K562 (cell line): Measurements from ENCODE around the gene SNRNP70. TPM values are rescaled to one million over a fixed set of nuclear protein-coding genes. Genes with fewer than 3 reads are reported as not detected.

Experiments
- ATAC-seq: fragments of 200-7000 bp; cut with Tn5 transposase; 3 replicates; pipeline ENCODE4 v1.9.1; 2020; ENCODE audit warnings: moderate library complexity
- BruUV-seq: library from RNA; stranded (reverse); fragments of 400-500 nt; replicated peaks from 2 replicates; lab custom pipeline; 2021; lab: Mats Ljungman, UMichigan
- CTCF ChIA-PET: fragments of 300-600 bp; formaldehyde crosslinking; extraction: SDS; loops from one replicate; lab custom pipeline; 2021; ENCODE audit warnings: low intra/inter-chr PET ratio; lab: Yijun Ruan, JAX
- POLR2A ChIA-PET: fragments of 300-600, 350-650 bp; sonication (Branson Sonifier 250); formaldehyde crosslinking; extraction: SDS; loops from one replicate; lab custom pipeline; 2021; ENCODE audit warnings: antibody characterized with exemption, inconsistent platforms; lab: Yijun Ruan, JAX
- DNase-seq, 4 experiments: peaks; one replicate each; pipeline versions ENCODE4 v3.0.0 to v3.0.0-alpha.2; 2011 to 2018; ENCODE audit warnings: low spot score in 3 of 4, mixed read lengths in 3 of 4; ENCODE audit errors: extremely low read depth in 1 of 4
- FAIRE-seq: peaks from 2 replicates; lab custom pipeline; 2011; peaks lifted over from hg19 to GRCh38; lab: Jason Lieb, UNC
- H2AFZ ChIP-seq: 2 replicates; pipeline ENCODE4 v1.6.0; 2011; ENCODE audit warnings: low read depth, low read length, control low read depth, inconsistent platforms
- H3K27ac ChIP-seq: fragments of 200-600 bp; 3 replicates; pipeline ENCODE4 v1.8.0; 2011; ENCODE audit warnings: low read depth, mild to moderate bottlenecking, control low read depth, inconsistent platforms, low read length, moderate library complexity, mixed read lengths; ENCODE audit errors: extremely low read depth
- H3K27me3 ChIP-seq, 2 experiments: fragments of 300-600 bp in 1 of 2; 2 replicates in 1 of 2; 3 replicates in 1 of 2; pipeline versions ENCODE4 v1.6.0 to v1.8.0; 2011; ENCODE audit warnings: inconsistent platforms in 2 of 2, low read length in 2 of 2, mild to moderate bottlenecking in 1 of 2, mixed read lengths in 1 of 2, moderate library complexity in 1 of 2; ENCODE audit not compliant: control insufficient read depth in 2 of 2, insufficient read depth in 2 of 2
- H3K36me3 ChIP-seq: fragments of 300-600 bp; 3 replicates; pipeline ENCODE4 v1.8.0; 2011; ENCODE audit warnings: mild to moderate bottlenecking, low read length, inconsistent platforms; ENCODE audit not compliant: control insufficient read depth, insufficient read depth
- H3K4me1 ChIP-seq, 2 experiments: fragments of 200-600 bp in 1 of 2; replicated peaks in 1 of 2; 2 replicates in 1 of 2; 3 replicates in 1 of 2; pipeline versions ENCODE4 v1.5.1 to v1.8.0; 2011; ENCODE audit warnings: inconsistent platforms in 2 of 2, low read length in 2 of 2, mild to moderate bottlenecking in 1 of 2, mixed read lengths in 1 of 2, moderate library complexity in 1 of 2; ENCODE audit not compliant: control insufficient read depth in 2 of 2, insufficient read depth in 2 of 2
- H3K4me2 ChIP-seq: 2 replicates; pipeline ENCODE4 v1.6.1; 2011; ENCODE audit warnings: low read length, control low read depth, inconsistent platforms, mixed read lengths; ENCODE audit not compliant: insufficient read depth
- H3K4me3 ChIP-seq: fragments of 200-600 bp; sonication (generic), shearing (Covaris generic); 2 replicates; pipeline ENCODE4 v1.5.1; 2016; ENCODE audit warnings: control low read depth, inconsistent platforms
- H3K79me2 ChIP-seq: fragments of 200-600 bp; 3 replicates; pipeline ENCODE4 v1.8.0; 2011; ENCODE audit warnings: low read length, inconsistent platforms; ENCODE audit not compliant: control insufficient read depth, insufficient read depth
- H3K9ac ChIP-seq, 2 experiments: 2 replicates each; pipeline versions ENCODE4 v1.6.0 to v1.6.1; 2011; ENCODE audit warnings: low read depth in 2 of 2, low read length in 2 of 2, control low read depth in 1 of 2, inconsistent platforms in 1 of 2, mild to moderate bottlenecking in 1 of 2, mixed read lengths in 1 of 2; ENCODE audit not compliant: insufficient read depth in 1 of 2
- H3K9me1 ChIP-seq: one replicate; pipeline ENCODE4 v1.6.0; 2011; ENCODE audit warnings: inconsistent platforms, mild to moderate bottlenecking, low read length, moderate library complexity; ENCODE audit not compliant: control insufficient read depth, insufficient read depth
- H3K9me3 ChIP-seq: replicated peaks from 2 replicates; pipeline ENCODE4 v1.5.1; 2011; ENCODE audit warnings: low read depth, low read length, inconsistent platforms; ENCODE audit not compliant: control insufficient read depth, insufficient read depth
- H4K20me1 ChIP-seq: replicated peaks from 2 replicates; pipeline ENCODE4 v1.6.1; 2011; ENCODE audit warnings: low read length, inconsistent platforms, mixed read lengths; ENCODE audit not compliant: control insufficient read depth, insufficient read depth
- CHD2 ChIP-seq: IDR thresholded peaks from 2 replicates; pipeline ENCODE4 v1.6.1; 2011; ENCODE audit warnings: low read depth, low read length
- EP300 ChIP-seq: IDR thresholded peaks from 2 replicates; pipeline ENCODE4 v1.6.1; 2012; ENCODE audit warnings: low read length, improper control_type of control experiment
- HDAC8 ChIP-seq: fragments of 450-650 bp; IDR thresholded peaks from 2 replicates; pipeline ENCODE4 v1.6.1; 2016; ENCODE audit warnings: mild to moderate bottlenecking, missing genetic modification characterization, moderate library complexity, missing compliant biosample characterization
- NCOA1 ChIP-seq: fragments of 450-650 bp; IDR thresholded peaks from 2 replicates; pipeline ENCODE4 v1.6.1; 2016; ENCODE audit warnings: low read depth
- NFIX ChIP-seq: fragments of 250-450 bp; sonication (Bioruptor Pico); IDR thresholded peaks from 2 replicates; pipeline ENCODE4 v1.4.0; 2020; ENCODE audit warnings: low read depth, mild to moderate bottlenecking, moderate library complexity
- SMARCB1 ChIP-seq: IDR thresholded peaks from 2 replicates; pipeline ENCODE4 v1.6.1; 2011; ENCODE audit warnings: improper control_type of control experiment, low read depth; ENCODE audit not compliant: insufficient read length
- TEAD4 ChIP-seq, 2 experiments: sonication (generic) in 1 of 2; formaldehyde crosslinking in 1 of 2; IDR thresholded peaks; 2 replicates each; pipeline versions ENCODE4 v1.6.1 to v1.8.0; 2012 to 2022; ENCODE audit warnings: borderline replicate concordance in 1 of 2, inconsistent platforms in 1 of 2, low read length in 1 of 2, mild to moderate bottlenecking in 1 of 2, missing genetic modification reagents in 1 of 2
- ZNF699 ChIP-seq: fragments of 250-450 bp; sonication (Bioruptor Pico); IDR thresholded peaks from 2 replicates; pipeline ENCODE4 v1.8.0; 2021; ENCODE audit warnings: mild to moderate bottlenecking, moderate library complexity; ENCODE audit not compliant: insufficient replicate concordance
- ZNF77 ChIP-seq: fragments of 250-450 bp; sonication (Bioruptor Pico); IDR thresholded peaks from 2 replicates; pipeline ENCODE4 v1.5.0; 2020
- WGBS: fragments of 100-300 bp; shearing (Covaris generic); methylation state at CpG from one replicate; pipeline ENCODE4 v1.1.6; 2016; ENCODE audit warnings: low coverage, mixed read lengths; ENCODE audit not compliant: insufficient coverage; ENCODE audit errors: missing lambda C conversion rate; 5-methylcytosine and 5-hydroxymethylcytosine counted together
- in situ Hi-C: fragments of 300-500 bp; cut with MboI; formaldehyde crosslinking; loops from 4 replicates; pipeline ENCODE4 v1.15.0; 2018; ENCODE audit warnings: inconsistent platforms, mixed read lengths
- intact Hi-C: fragments of 100-400 bp; cut with micrococcal nuclease; formaldehyde crosslinking; loops from 2 replicates; pipeline ENCODE4 v1.14.2; 2022
- polyA plus RNA-seq, 8 experiments: library from polyadenylated mRNA; depleted of rRNA in 4 of 8; stranded (reverse) in 5 of 8; unstranded in 3 of 8; fragments of >200 nt; fragmentation: Nextera tagmentation in 2 of 8; fragmentation: Illumina TruSeq in 1 of 8; extraction: Ambion mirVana in 2 of 8; extraction: Trizol in 1 of 8; gene quantifications; 2 replicates each; pipeline versions ENCODE4 v1.2.1 to v1.2.3, GENCODE V29; 2011 to 2014; ENCODE audit warnings: inconsistent platforms in 1 of 8, missing spikeins in 1 of 8
- total RNA-seq, 7 experiments: library from RNA; depleted of rRNA in 6 of 7; stranded (reverse); fragments of >200 nt in 6 of 7; fragmentation: Illumina TruSeq in 2 of 7; extraction: Trizol in 2 of 7; gene quantifications; 2 replicates each; pipeline versions ENCODE4 v1.2.1 to v1.2.3, GENCODE V29; 2011 to 2021; ENCODE audit warnings: low replicate concordance in 1 of 7
- TF ChIP-seq, protein P1 (sequence below): sonication (generic); formaldehyde crosslinking; IDR thresholded peaks from 2 replicates; pipeline ENCODE4 v1.9.0; 2022; ENCODE audit warnings: mild to moderate bottlenecking, missing genetic modification reagents
- TF ChIP-seq, protein P2 (sequence below): sonication (generic); formaldehyde crosslinking; IDR thresholded peaks from 2 replicates; pipeline ENCODE4 v1.8.0; 2022; ENCODE audit warnings: mild to moderate bottlenecking, missing genetic modification reagents
- TF ChIP-seq, protein P3 (sequence below): fragments of 250-450 bp; sonication (Bioruptor Pico); IDR thresholded peaks from 2 replicates; pipeline ENCODE4 v1.5.0; 2022; ENCODE audit warnings: mild to moderate bottlenecking
- TF ChIP-seq, protein P4 (sequence below): sonication (generic); formaldehyde crosslinking; IDR thresholded peaks from 2 replicates; pipeline ENCODE4 v1.4.0; 2020; ENCODE audit warnings: mild to moderate bottlenecking, missing genetic modification reagents

The SNRNP70 gene
- total and polyA plus RNA-seq, 9 of the 15 experiments (the other 6 are each of a cell fraction or from before 2014, with no cell fraction given), result 2.8 to 496 (median 136) TPM

DNA sequence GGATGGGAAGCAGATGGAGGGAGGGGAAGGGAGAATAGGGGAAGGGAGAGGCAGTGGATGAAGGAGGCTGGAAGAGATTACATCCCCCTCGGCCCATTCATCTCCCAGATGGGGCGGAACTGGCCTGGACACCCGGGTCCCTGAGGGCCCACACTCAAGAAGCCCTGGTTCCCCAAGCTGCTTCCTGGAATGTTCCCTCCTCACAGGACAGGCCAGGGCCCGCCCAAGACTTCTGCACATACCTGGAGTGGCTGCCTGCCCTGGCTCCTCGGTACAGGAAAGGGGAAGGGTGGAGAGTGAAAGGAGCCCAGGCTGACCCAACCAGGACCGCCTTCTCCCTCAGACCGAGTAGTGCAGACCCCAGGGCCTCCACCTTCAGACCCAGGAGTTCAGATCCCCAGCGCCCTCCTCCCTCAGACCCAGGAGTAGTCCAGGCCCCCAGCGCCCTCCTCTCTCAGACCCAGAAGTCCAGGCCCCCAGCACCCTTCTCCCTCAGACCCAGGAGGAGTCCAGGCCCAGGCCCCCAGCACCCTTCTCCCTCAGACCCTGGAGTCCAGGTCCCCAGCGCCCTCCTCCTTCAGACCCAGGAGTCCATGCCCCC is 21.1 kb upstream of the SNRNP70 start:
- ChIA-PET POLR2A (interaction anchor here (0.7 to 1.2 kb wide), 2 partner anchors 99 to 307 kb away, joined by 3 read pairs; partner anchors contain the start of gene FTL), CTCF (interaction anchor here (0.7 kb wide), 1 partner anchor 148 kb away, joined by 8 read pairs; no protein-coding TSS in a partner anchor)
- ATAC-seq, result no peak
- intact Hi-C loops (no loop called here), in situ Hi-C loops (no loop called here)
- no peak overlapping the region for H2AFZ ChIP-seq
- H3K4me2 ChIP-seq, result no peak overlapping the region
- no TSS peak for BruUV-seq
- no peaks in the 10 kb centered on the region for H4K20me1 ChIP-seq
- peaks cover 0 to 25% of the 10 kb centered on the region in 2 experiments; a peak in 4 of 5 replicates for H3K4me1 ChIP-seq
- FAIRE-seq, result no peak
- H3K27me3 ChIP-seq, result peaks cover 23 to 58% of the 10 kb centered on the region in 2 experiments; a peak in 4 of 5 replicates
- no peaks in the 10 kb centered on the region for H3K9me3 ChIP-seq
- no peak overlapping the region for H3K27ac ChIP-seq
- H3K9ac ChIP-seq, result peak overlapping the region in 1 of 2 experiments; percentile 4; a peak in 1 of 4 replicates
- DNase-seq, result no peak
- no peak for TF ChIP-seq SMARCB1
- no peak for TF ChIP-seq EP300
- TF ChIP-seq, protein P1, sequence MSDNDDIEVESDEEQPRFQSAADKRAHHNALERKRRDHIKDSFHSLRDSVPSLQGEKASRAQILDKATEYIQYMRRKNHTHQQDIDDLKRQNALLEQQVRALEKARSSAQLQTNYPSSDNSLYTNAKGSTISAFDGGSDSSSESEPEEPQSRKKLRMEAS (CRISPR knock-in tag), result no peak
- TF ChIP-seq, protein P2, sequence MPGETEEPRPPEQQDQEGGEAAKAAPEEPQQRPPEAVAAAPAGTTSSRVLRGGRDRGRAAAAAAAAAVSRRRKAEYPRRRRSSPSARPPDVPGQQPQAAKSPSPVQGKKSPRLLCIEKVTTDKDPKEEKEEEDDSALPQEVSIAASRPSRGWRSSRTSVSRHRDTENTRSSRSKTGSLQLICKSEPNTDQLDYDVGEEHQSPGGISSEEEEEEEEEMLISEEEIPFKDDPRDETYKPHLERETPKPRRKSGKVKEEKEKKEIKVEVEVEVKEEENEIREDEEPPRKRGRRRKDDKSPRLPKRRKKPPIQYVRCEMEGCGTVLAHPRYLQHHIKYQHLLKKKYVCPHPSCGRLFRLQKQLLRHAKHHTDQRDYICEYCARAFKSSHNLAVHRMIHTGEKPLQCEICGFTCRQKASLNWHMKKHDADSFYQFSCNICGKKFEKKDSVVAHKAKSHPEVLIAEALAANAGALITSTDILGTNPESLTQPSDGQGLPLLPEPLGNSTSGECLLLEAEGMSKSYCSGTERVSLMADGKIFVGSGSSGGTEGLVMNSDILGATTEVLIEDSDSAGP (CRISPR knock-in tag), result no peak
- TF ChIP-seq TEAD4 (IDR thresholded peaks at IDR 0.05; ENCODE audit: low read length), result no peak
- no peak for TF ChIP-seq TEAD4 (CRISPR knock-in tag; IDR thresholded peaks at IDR 0.05; ENCODE audit: borderline replicate concordance)
- no peak for TF ChIP-seq HDAC8
- TF ChIP-seq ZNF699, result no peak
- no peak for TF ChIP-seq NCOA1
- no peak for TF ChIP-seq CHD2
- no peak for TF ChIP-seq ZNF77 (CRISPR knock-in tag)
- TF ChIP-seq, protein P3, sequence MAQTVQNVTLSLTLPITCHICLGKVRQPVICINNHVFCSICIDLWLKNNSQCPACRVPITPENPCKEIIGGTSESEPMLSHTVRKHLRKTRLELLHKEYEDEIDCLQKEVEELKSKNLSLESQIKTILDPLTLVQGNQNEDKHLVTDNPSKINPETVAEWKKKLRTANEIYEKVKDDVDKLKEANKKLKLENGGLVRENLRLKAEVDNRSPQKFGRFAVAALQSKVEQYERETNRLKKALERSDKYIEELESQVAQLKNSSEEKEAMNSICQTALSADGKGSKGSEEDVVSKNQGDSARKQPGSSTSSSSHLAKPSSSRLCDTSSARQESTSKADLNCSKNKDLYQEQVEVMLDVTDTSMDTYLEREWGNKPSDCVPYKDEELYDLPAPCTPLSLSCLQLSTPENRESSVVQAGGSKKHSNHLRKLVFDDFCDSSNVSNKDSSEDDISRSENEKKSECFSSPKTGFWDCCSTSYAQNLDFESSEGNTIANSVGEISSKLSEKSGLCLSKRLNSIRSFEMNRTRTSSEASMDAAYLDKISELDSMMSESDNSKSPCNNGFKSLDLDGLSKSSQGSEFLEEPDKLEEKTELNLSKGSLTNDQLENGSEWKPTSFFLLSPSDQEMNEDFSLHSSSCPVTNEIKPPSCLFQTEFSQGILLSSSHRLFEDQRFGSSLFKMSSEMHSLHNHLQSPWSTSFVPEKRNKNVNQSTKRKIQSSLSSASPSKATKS (CRISPR knock-in tag), result no peak
- TF ChIP-seq, protein P4, sequence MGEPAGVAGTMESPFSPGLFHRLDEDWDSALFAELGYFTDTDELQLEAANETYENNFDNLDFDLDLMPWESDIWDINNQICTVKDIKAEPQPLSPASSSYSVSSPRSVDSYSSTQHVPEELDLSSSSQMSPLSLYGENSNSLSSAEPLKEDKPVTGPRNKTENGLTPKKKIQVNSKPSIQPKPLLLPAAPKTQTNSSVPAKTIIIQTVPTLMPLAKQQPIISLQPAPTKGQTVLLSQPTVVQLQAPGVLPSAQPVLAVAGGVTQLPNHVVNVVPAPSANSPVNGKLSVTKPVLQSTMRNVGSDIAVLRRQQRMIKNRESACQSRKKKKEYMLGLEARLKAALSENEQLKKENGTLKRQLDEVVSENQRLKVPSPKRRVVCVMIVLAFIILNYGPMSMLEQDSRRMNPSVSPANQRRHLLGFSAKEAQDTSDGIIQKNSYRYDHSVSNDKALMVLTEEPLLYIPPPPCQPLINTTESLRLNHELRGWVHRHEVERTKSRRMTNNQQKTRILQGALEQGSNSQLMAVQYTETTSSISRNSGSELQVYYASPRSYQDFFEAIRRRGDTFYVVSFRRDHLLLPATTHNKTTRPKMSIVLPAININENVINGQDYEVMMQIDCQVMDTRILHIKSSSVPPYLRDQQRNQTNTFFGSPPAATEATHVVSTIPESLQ (CRISPR knock-in tag), result no peak
- TF ChIP-seq NFIX (CRISPR knock-in tag), result no peak
- no peaks in the 10 kb centered on the region for H3K79me2 ChIP-seq
- H3K9me1 ChIP-seq, result no peaks in the 10 kb centered on the region
- H3K4me3 ChIP-seq, result no peak overlapping the region
- H3K36me3 ChIP-seq, result no peaks in the 10 kb centered on the region
- WGBS, result 18% methylated on average over 6 of the region's 10 CpGs
